DND-41 (cell line): ENCODE results near the gene MAP2K5.

ENCODE experiments used
- ATAC-seq: fragments of 200-7000 bp; cut with Tn5 transposase; 3 replicates; pipeline ENCODE4 v1.9.1; 2021; ENCODE audit warnings: low read depth; ENCODE audit not compliant: insufficient read depth
- DNase-seq: peaks from one replicate; pipeline ENCODE4 v3.0.0-alpha.2; 2020
- H2AFZ ChIP-seq: 2 replicates; pipeline ENCODE4 v1.6.0; 2012; ENCODE audit warnings: low read depth, low read length
- H3K27ac ChIP-seq: 2 replicates; pipeline ENCODE4 v1.5.1; 2012; ENCODE audit warnings: low read length, inconsistent platforms
- H3K27me3 ChIP-seq: fragments of 200-600 bp; sonication (generic); 2 replicates; pipeline ENCODE4 v1.6.0; 2012; ENCODE audit warnings: low read length, mild to moderate bottlenecking, inconsistent platforms; ENCODE audit not compliant: insufficient read depth, poor library complexity
- H3K36me3 ChIP-seq: 2 replicates; pipeline ENCODE4 v1.5.1; 2012; ENCODE audit warnings: low read length, inconsistent platforms; ENCODE audit not compliant: insufficient read depth
- H3K4me1 ChIP-seq: 2 replicates; pipeline ENCODE4 v1.5.1; 2012; ENCODE audit warnings: mild to moderate bottlenecking, low read length; ENCODE audit not compliant: insufficient read depth
- H3K4me2 ChIP-seq: 2 replicates; pipeline ENCODE4 v1.6.0; 2012; ENCODE audit warnings: mild to moderate bottlenecking, moderate library complexity, low read length, inconsistent platforms; ENCODE audit not compliant: insufficient read depth
- H3K4me3 ChIP-seq, 2 experiments: fragments of 200-600 bp in 1 of 2; shearing (Covaris generic) in 1 of 2; 2 replicates each; pipeline ENCODE4 v1.5.1; 2012 to 2016; ENCODE audit warnings: inconsistent platforms in 2 of 2, low read length in 2 of 2, mild to moderate bottlenecking in 2 of 2, low read depth in 1 of 2, moderate library complexity in 1 of 2
- H3K79me2 ChIP-seq: 2 replicates; pipeline ENCODE4 v1.6.0; 2012; ENCODE audit warnings: low read length, inconsistent platforms; ENCODE audit not compliant: insufficient read depth
- H3K9ac ChIP-seq: 2 replicates; pipeline ENCODE4 v1.6.0; 2012; ENCODE audit warnings: low read depth, mild to moderate bottlenecking, inconsistent platforms, low read length, moderate library complexity
- H3K9me3 ChIP-seq: 2 replicates; pipeline ENCODE4 v1.5.1; 2012; ENCODE audit warnings: low read length, moderate library complexity, mild to moderate bottlenecking, inconsistent platforms; ENCODE audit not compliant: insufficient read depth, severe bottlenecking
- H4K20me1 ChIP-seq: 2 replicates; pipeline ENCODE4 v1.6.0; 2012; ENCODE audit warnings: low read length; ENCODE audit not compliant: insufficient read depth
- CTCF ChIP-seq: IDR thresholded peaks from 2 replicates; pipeline ENCODE4 v1.5.1; 2012; ENCODE audit warnings: borderline replicate concordance, low read length, moderate library complexity, mild to moderate bottlenecking; ENCODE audit not compliant: poor library complexity, severe bottlenecking; ENCODE audit errors: extremely low read depth
- EZH2 ChIP-seq: IDR thresholded peaks from 3 replicates; pipeline ENCODE4 v1.6.1; 2012; ENCODE audit warnings: borderline replicate concordance, low read depth, mild to moderate bottlenecking, moderate library complexity, low read length, inconsistent platforms; ENCODE audit not compliant: severe bottlenecking

MAP2K5 gene

GRCh38 chr15:67512933-67513714 lies 29.4 kb upstream of the MAP2K5 start:
- H3K9ac ChIP-seq = no peak overlapping the region
- H3K27me3 ChIP-seq = no peaks in the 10 kb centered on the region
- no peak overlapping the region for H2AFZ ChIP-seq
- TF ChIP-seq EZH2 = no peak
- no peak for TF ChIP-seq CTCF
- H3K79me2 ChIP-seq = no peaks in the 10 kb centered on the region
- ATAC-seq (no peak), DNase-seq (no peak)
- no peaks in the 10 kb centered on the region for H4K20me1 ChIP-seq
- no peak overlapping the region for H3K27ac ChIP-seq
- no peaks in the 10 kb centered on the region for H3K9me3 ChIP-seq
- H3K4me1 ChIP-seq = no peaks in the 10 kb centered on the region
- H3K4me3 ChIP-seq = no peak overlapping the region
- H3K4me2 ChIP-seq = no peak overlapping the region
- H3K36me3 ChIP-seq = peaks cover 2% of the 10 kb centered on the region; the same call in 1 of the 2 replicates

GRCh38 chr15:67515090-67515489 lies 27.4 kb upstream of the MAP2K5 start:
- H3K9ac ChIP-seq = no peak overlapping the region
- H3K36me3 ChIP-seq = peaks cover 2% of the 10 kb centered on the region; the same call in 1 of the 2 replicates
- ATAC-seq = no peak

GRCh38 chr15:67515557-67515956 lies 26.9 kb upstream of the MAP2K5 start:
- peaks cover 2% of the 10 kb centered on the region; the same call in 1 of the 2 replicates for H3K36me3 ChIP-seq
- H3K4me1 ChIP-seq = peaks cover 5% of the 10 kb centered on the region
- H2AFZ ChIP-seq = no peak overlapping the region
- no peaks in the 10 kb centered on the region for H4K20me1 ChIP-seq
- TF ChIP-seq CTCF (no peak), EZH2 (no peak)
- ATAC-seq = no peak
- no peak overlapping the region for H3K9ac ChIP-seq
- no peak overlapping the region for H3K4me2 ChIP-seq
- no peaks in the 10 kb centered on the region for H3K27me3 ChIP-seq
- H3K79me2 ChIP-seq = no peaks in the 10 kb centered on the region
- H3K27ac ChIP-seq = no peak overlapping the region
- no peak overlapping the region for H3K4me3 ChIP-seq
- DNase-seq = no peak
- H3K9me3 ChIP-seq = no peaks in the 10 kb centered on the region

More at GRCh38 chr15:67515090-67515489, 27.4 kb upstream of the MAP2K5 start:
- H3K9me3 ChIP-seq = no peaks in the 10 kb centered on the region
- H3K27me3 ChIP-seq = no peaks in the 10 kb centered on the region
- TF ChIP-seq CTCF (no peak), EZH2 (no peak)
- H3K4me2 ChIP-seq = no peak overlapping the region
- no peaks in the 10 kb centered on the region; the same call in 1 of the 2 replicates for H3K4me1 ChIP-seq
- H2AFZ ChIP-seq = no peak overlapping the region
- H3K4me3 ChIP-seq = no peak overlapping the region
- H3K27ac ChIP-seq = no peak overlapping the region
- H4K20me1 ChIP-seq = no peaks in the 10 kb centered on the region
- no peaks in the 10 kb centered on the region for H3K79me2 ChIP-seq
- DNase-seq = no peak
